ENCODE measurements around the gene RTN4.

GRCh38 chr2:55011831-55012671, 38.2 kb downstream of the RTN4 start:
- TF ChIP-seq CTCF (IDR thresholded peaks at IDR 0.05) (no peak), EP300 (IDR thresholded peaks at IDR 0.05) (no peak), POLR2A (IDR thresholded peaks at IDR 0.05) (no peak)
